HCT116 (cell line): Measurements from ENCODE around the gene BPIFA1.

ENCODE experiments used
- EGR1 ChIP-seq: IDR thresholded peaks from 2 replicates; pipeline ENCODE4 v1.6.1; 2012; ENCODE audit warnings: low read depth
- EZH2 ChIP-seq: fragments of 200-600 bp; sonication (generic); IDR thresholded peaks from 2 replicates; pipeline ENCODE4 v1.6.1; 2017; ENCODE audit warnings: antibody characterized with exemption, mixed run types
- JUND ChIP-seq: IDR thresholded peaks from 2 replicates; pipeline ENCODE4 v1.6.1; 2012
- POLR2A ChIP-seq: IDR thresholded peaks from 2 replicates; pipeline ENCODE4 v1.7.0; 2011; ENCODE audit warnings: borderline replicate concordance; ENCODE audit not compliant: insufficient read depth, insufficient read length; ENCODE audit errors: extremely low read depth
- POLR2AphosphoS5 ChIP-seq: IDR thresholded peaks from 2 replicates; pipeline ENCODE4 v1.6.1; 2011; ENCODE audit warnings: mild to moderate bottlenecking, low read depth, low read length, moderate library complexity
- TCF7L2 ChIP-seq: IDR thresholded peaks from 2 replicates; pipeline ENCODE4 v1.7.0; 2011; ENCODE audit warnings: borderline replicate concordance, inconsistent platforms; ENCODE audit not compliant: insufficient read depth, insufficient read length; ENCODE audit errors: extremely low read depth
- YY1 ChIP-seq: IDR thresholded peaks from 2 replicates; pipeline ENCODE4 v1.6.1; 2011; ENCODE audit warnings: low read length, low read depth, moderate library complexity, mild to moderate bottlenecking; ENCODE audit not compliant: insufficient replicate concordance; ENCODE audit errors: extremely low read depth
- ZBTB33 ChIP-seq: IDR thresholded peaks from 2 replicates; pipeline ENCODE4 v1.6.1; 2011; ENCODE audit warnings: mild to moderate bottlenecking, low read length, moderate library complexity; ENCODE audit not compliant: insufficient replicate concordance; ENCODE audit errors: extremely low read depth
- TF ChIP-seq, protein P1 (sequence below), 3 experiments: fragments of 200-600 bp in 1 of 3; sonication (generic) in 1 of 3; IDR thresholded peaks in 2 of 3; conservative IDR thresholded peaks in 1 of 3; 2 replicates each; pipeline ENCODE4 v1.5.1; 2012 to 2017; ENCODE audit warnings: low read depth in 2 of 3, low read length in 2 of 3, antibody characterized with exemption in 1 of 3, borderline replicate concordance in 1 of 3, control low read depth in 1 of 3, mild to moderate bottlenecking in 1 of 3, mixed read lengths in 1 of 3, mixed run types in 1 of 3, moderate library complexity in 1 of 3; ENCODE audit not compliant: insufficient read depth in 1 of 3
- TF ChIP-seq, protein P2 (sequence below): IDR thresholded peaks from 2 replicates; pipeline ENCODE4 v1.6.1; 2012

- TF ChIP-seq EZH2 (no peak), JUND (no peak), YY1 (no peak), TCF7L2 (no peak), POLR2A (no peak), POLR2AphosphoS5 (no peak), EGR1 (no peak), ZBTB33 (no peak)
- TF ChIP-seq, protein P1, sequence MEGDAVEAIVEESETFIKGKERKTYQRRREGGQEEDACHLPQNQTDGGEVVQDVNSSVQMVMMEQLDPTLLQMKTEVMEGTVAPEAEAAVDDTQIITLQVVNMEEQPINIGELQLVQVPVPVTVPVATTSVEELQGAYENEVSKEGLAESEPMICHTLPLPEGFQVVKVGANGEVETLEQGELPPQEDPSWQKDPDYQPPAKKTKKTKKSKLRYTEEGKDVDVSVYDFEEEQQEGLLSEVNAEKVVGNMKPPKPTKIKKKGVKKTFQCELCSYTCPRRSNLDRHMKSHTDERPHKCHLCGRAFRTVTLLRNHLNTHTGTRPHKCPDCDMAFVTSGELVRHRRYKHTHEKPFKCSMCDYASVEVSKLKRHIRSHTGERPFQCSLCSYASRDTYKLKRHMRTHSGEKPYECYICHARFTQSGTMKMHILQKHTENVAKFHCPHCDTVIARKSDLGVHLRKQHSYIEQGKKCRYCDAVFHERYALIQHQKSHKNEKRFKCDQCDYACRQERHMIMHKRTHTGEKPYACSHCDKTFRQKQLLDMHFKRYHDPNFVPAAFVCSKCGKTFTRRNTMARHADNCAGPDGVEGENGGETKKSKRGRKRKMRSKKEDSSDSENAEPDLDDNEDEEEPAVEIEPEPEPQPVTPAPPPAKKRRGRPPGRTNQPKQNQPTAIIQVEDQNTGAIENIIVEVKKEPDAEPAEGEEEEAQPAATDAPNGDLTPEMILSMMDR (IDR thresholded peaks at IDR 0.05 in 2 of 3, conservative IDR thresholded peaks at IDR 0.05 in 1 of 3; ENCODE audit: borderline replicate concordance in 1 of 3, insufficient read depth in 1 of 3, low read depth in 2 of 3, low read length in 2 of 3), result no peak
- TF ChIP-seq, protein P2, sequence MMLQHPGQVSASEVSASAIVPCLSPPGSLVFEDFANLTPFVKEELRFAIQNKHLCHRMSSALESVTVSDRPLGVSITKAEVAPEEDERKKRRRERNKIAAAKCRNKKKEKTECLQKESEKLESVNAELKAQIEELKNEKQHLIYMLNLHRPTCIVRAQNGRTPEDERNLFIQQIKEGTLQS, result no peak
Observed at GRCh38 chr20:33275215-33275614, 39.4 kb downstream of the BPIFA1 start.
